Measurements from ENCODE around the gene FXYD1. TPM values are rescaled to one million over a fixed set of nuclear protein-coding genes. Genes with fewer than 3 reads are reported as not detected.

FXYD1 gene
- polyA plus RNA-seq, 1 of the 3 experiments (the other 2 are of a cell fraction) = 0.12 TPM

DNA sequence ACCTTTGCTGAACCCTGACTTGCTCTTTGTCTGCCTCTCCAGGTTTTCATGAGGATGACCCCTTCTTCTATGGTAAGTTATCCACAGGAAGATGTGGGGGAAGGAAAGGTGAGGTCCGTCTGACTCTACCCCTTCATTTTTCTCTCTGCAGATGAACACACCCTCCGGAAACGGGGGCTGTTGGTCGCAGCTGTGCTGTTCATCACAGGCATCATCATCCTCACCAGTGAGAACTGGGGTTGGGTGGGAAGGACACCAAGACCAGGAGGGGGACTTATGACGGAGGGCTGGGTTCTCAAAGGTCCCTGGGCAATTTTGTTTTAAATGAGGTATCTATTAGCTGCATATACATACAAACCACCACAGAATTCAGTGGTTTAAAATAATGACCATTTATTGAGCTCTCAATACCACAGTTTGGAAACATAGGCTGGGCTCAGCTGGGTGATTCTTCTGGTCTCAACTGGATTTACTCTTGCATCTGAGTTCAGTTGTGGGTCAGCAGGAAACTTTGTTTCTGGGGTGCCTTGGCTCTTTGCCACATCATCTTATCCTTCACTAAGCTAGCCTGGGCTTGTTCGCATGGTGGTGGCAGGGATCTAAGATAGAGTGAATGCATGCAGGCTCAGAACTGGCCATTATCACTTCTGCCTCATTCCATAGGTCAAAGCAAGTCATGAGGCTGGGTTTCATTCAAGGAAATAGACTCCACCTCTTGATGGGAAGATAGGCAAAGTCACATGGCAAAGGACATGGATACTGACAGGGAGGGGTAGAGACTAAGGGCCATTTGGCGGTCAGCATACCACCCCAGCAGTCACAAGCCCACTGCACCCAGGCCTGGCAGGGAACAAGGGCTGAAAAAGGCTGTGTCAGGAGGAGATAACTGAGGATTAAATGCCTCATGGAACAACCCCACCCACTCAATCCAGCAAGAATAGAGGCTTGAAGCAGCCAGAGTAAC is 27.8 kb downstream of the FXYD1 start:
- H2AFZ ChIP-seq (ENCODE audit: low read depth) = no peak overlapping the region
- POLR2A ChIA-PET = no interaction called here
- TF ChIP-seq FOXM1 (IDR thresholded peaks at IDR 0.05; ENCODE audit: low read depth) = no peak
- TF ChIP-seq ELF1 (IDR thresholded peaks at IDR 0.05) = no peak
- no peak for TF ChIP-seq JUND (IDR thresholded peaks at IDR 0.05)
- TF ChIP-seq, protein P1, sequence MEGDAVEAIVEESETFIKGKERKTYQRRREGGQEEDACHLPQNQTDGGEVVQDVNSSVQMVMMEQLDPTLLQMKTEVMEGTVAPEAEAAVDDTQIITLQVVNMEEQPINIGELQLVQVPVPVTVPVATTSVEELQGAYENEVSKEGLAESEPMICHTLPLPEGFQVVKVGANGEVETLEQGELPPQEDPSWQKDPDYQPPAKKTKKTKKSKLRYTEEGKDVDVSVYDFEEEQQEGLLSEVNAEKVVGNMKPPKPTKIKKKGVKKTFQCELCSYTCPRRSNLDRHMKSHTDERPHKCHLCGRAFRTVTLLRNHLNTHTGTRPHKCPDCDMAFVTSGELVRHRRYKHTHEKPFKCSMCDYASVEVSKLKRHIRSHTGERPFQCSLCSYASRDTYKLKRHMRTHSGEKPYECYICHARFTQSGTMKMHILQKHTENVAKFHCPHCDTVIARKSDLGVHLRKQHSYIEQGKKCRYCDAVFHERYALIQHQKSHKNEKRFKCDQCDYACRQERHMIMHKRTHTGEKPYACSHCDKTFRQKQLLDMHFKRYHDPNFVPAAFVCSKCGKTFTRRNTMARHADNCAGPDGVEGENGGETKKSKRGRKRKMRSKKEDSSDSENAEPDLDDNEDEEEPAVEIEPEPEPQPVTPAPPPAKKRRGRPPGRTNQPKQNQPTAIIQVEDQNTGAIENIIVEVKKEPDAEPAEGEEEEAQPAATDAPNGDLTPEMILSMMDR (IDR thresholded peaks at IDR 0.05) = no peak
- TF ChIP-seq, protein P2, sequence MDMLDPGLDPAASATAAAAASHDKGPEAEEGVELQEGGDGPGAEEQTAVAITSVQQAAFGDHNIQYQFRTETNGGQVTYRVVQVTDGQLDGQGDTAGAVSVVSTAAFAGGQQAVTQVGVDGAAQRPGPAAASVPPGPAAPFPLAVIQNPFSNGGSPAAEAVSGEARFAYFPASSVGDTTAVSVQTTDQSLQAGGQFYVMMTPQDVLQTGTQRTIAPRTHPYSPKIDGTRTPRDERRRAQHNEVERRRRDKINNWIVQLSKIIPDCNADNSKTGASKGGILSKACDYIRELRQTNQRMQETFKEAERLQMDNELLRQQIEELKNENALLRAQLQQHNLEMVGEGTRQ (IDR thresholded peaks at IDR 0.05; ENCODE audit: borderline replicate concordance, low read depth, low read length) = no peak
- TF ChIP-seq SIN3A (IDR thresholded peaks at IDR 0.05; ENCODE audit: borderline replicate concordance, low read depth, low read length) = no peak
- TF ChIP-seq, protein P3, sequence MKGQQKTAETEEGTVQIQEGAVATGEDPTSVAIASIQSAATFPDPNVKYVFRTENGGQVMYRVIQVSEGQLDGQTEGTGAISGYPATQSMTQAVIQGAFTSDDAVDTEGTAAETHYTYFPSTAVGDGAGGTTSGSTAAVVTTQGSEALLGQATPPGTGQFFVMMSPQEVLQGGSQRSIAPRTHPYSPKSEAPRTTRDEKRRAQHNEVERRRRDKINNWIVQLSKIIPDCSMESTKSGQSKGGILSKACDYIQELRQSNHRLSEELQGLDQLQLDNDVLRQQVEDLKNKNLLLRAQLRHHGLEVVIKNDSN (IDR thresholded peaks at IDR 0.05; ENCODE audit: borderline replicate concordance, low read depth) = no peak
- TF ChIP-seq, protein P4, sequence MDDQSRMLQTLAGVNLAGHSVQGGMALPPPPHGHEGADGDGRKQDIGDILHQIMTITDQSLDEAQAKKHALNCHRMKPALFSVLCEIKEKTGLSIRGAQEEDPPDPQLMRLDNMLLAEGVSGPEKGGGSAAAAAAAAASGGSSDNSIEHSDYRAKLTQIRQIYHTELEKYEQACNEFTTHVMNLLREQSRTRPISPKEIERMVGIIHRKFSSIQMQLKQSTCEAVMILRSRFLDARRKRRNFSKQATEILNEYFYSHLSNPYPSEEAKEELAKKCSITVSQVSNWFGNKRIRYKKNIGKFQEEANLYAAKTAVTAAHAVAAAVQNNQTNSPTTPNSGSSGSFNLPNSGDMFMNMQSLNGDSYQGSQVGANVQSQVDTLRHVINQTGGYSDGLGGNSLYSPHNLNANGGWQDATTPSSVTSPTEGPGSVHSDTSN (IDR thresholded peaks at IDR 0.05) = no peak
- no peak for TF ChIP-seq MEF2A (IDR thresholded peaks at IDR 0.05; ENCODE audit: borderline replicate concordance, low read depth)
- WGBS (ENCODE audit: low lambda C conversion rate) = 73% methylated on average over 7 of the region's 7 CpGs
- H4K20me1 ChIP-seq (ENCODE audit: insufficient read depth) = no peaks in the 10 kb centered on the region
- no peaks in the 10 kb centered on the region for H3K27me3 ChIP-seq (ENCODE audit: insufficient read depth)
- H3K4me3 ChIP-seq (ENCODE audit: low read depth in 2 of 2, low read length in 1 of 2) = no peak overlapping the region
- H3K9ac ChIP-seq = no peak overlapping the region
- H3K9me2 ChIP-seq = no peaks in the 10 kb centered on the region
- CTCF ChIA-PET = interaction anchor here (1.3 to 1.6 kb wide), 3 partner anchors 12 to 24 kb away, joined by 3 to 4 read pairs (median 3); no protein-coding TSS in a partner anchor
- H3K9me3 ChIP-seq = no peaks in the 10 kb centered on the region; the same call in 1 of the 2 replicates
- H3K4me1 ChIP-seq (ENCODE audit: control insufficient read depth in 1 of 2, insufficient read depth in 2 of 2, low read depth in 1 of 2, low read length in 1 of 2) = no peaks in the 10 kb centered on the region; a peak in 1 of 4 replicates
- no peak for DNase-seq
- peaks cover 8 to 63% of the 10 kb centered on the region in 2 experiments for H3K36me3 ChIP-seq (replicated peaks in 1 of 2; ENCODE audit: control insufficient read depth in 1 of 2, insufficient read depth in 2 of 2, low read length in 1 of 2)
- no peak overlapping the region for H3K27ac ChIP-seq (ENCODE audit: low read depth in 2 of 2, low read length in 1 of 2)
- H3F3A ChIP-seq (replicated peaks; ENCODE audit: insufficient read depth) = no peaks in the 10 kb centered on the region
- H3K4me2 ChIP-seq = no peak overlapping the region
- no peaks in the 10 kb centered on the region for H3K79me2 ChIP-seq (ENCODE audit: insufficient read depth)

All from SK-N-SH (cell line).